ENCODE data around the gene PLXNA4. TPM values are rescaled to one million over a fixed set of nuclear protein-coding genes. Genes with fewer than 3 reads are reported as not detected.

Gene PLXNA4
- total and polyA plus RNA-seq, 2 experiments from 2014 or later, result 1.9 to 4.8 TPM

DNA sequence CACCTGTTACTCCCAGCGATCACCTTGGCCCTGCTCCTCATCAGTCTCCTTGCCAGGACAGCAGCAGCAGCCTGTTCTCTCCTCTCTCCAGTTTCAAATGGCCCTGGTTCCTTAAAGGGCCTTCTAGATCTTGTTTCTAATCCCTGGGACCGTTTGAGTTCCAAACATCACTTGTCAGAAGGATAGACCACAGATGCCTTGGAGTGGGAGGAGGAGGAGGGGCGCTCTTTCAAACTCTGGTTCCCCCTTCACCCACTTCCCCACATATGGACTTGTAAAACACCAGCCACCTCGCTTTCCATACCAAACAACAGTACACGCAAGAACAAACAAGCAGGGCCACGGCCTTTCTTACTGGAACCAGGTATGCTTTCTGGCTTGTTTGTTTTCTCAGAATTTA is 104.8 kb downstream of the PLXNA4 start:
- DNase-seq (ENCODE audit: low spot score), result no peak
- H4K20me1 ChIP-seq (ENCODE audit: insufficient read depth, poor library complexity, severe bottlenecking), result no peaks in the 10 kb centered on the region
- H3K36me3 ChIP-seq (replicated peaks; ENCODE audit: insufficient read depth, low read depth), result no peaks in the 10 kb centered on the region
- 53% methylated on average over 6 of the region's 6 CpGs for WGBS (ENCODE audit: low lambda C conversion rate, missing lambda C conversion rate)
- H3K27ac ChIP-seq, result no peak overlapping the region
- H3K4me2 ChIP-seq, result no peak overlapping the region
- H3K4me1 ChIP-seq (ENCODE audit: insufficient read depth), result peaks cover 12% of the 10 kb centered on the region
- no peaks in the 10 kb centered on the region for H3K79me2 ChIP-seq
- H3K27me3 ChIP-seq, result peaks cover 17% of the 10 kb centered on the region
- no peaks in the 10 kb centered on the region for H3K9me3 ChIP-seq (ENCODE audit: low read depth)
- no peak overlapping the region for H2AFZ ChIP-seq
- TF ChIP-seq, protein P1, sequence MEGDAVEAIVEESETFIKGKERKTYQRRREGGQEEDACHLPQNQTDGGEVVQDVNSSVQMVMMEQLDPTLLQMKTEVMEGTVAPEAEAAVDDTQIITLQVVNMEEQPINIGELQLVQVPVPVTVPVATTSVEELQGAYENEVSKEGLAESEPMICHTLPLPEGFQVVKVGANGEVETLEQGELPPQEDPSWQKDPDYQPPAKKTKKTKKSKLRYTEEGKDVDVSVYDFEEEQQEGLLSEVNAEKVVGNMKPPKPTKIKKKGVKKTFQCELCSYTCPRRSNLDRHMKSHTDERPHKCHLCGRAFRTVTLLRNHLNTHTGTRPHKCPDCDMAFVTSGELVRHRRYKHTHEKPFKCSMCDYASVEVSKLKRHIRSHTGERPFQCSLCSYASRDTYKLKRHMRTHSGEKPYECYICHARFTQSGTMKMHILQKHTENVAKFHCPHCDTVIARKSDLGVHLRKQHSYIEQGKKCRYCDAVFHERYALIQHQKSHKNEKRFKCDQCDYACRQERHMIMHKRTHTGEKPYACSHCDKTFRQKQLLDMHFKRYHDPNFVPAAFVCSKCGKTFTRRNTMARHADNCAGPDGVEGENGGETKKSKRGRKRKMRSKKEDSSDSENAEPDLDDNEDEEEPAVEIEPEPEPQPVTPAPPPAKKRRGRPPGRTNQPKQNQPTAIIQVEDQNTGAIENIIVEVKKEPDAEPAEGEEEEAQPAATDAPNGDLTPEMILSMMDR (IDR thresholded peaks at IDR 0.05; ENCODE audit: poor library complexity), result no peak
- TF ChIP-seq EZH2 (IDR thresholded peaks at IDR 0.05; ENCODE audit: borderline replicate concordance) (no peak), EZH2phosphoT487 (IDR thresholded peaks at IDR 0.05; ENCODE audit: low read depth, severe bottlenecking, unreplicated experiment) (no peak)
- no peak overlapping the region for H3K4me3 ChIP-seq
- no peaks in the 10 kb centered on the region for H3K9me2 ChIP-seq (replicated peaks; ENCODE audit: insufficient read depth)

DNA sequence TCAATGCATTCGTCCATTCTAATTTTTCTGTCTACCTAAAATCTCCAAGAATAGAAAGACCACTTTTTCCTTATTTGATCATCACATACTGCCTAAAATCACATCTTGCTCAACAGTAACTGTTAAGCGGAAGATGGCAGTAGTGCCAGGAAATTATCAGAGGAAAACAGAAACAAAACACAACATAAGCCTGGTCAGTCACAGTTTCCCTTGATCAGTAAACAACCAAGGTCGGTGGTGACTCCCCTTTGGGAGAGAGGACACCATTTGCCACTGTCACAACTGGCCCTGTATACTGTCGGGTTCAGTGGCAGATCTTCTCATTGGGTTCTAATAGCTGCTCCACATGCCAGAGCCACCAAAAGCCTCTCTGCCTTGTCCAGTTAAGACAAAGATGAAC is 106.6 kb downstream of the PLXNA4 start:
- Histone ChIP-seq H3K36me3 (replicated peaks; ENCODE audit: insufficient read depth, low read depth) (no peaks in the 10 kb centered on the region), H3K9me3 (ENCODE audit: low read depth) (no peaks in the 10 kb centered on the region), H2AFZ (no peak overlapping the region), H3K9me2 (replicated peaks; ENCODE audit: insufficient read depth) (no peaks in the 10 kb centered on the region), H4K20me1 (ENCODE audit: insufficient read depth, poor library complexity, severe bottlenecking) (no peaks in the 10 kb centered on the region), H3K4me2 (no peak overlapping the region), H3K4me1 (ENCODE audit: insufficient read depth) (peaks cover 12% of the 10 kb centered on the region), H3K27me3 (no peaks in the 10 kb centered on the region), H3K79me2 (no peaks in the 10 kb centered on the region), H3K4me3 (no peak overlapping the region), H3K27ac (no peak overlapping the region)
- DNase-seq (ENCODE audit: low spot score), result no peak
- 72% methylated on average over 4 of the region's 4 CpGs for WGBS (ENCODE audit: low lambda C conversion rate, missing lambda C conversion rate)
- TF ChIP-seq EZH2 (IDR thresholded peaks at IDR 0.05; ENCODE audit: borderline replicate concordance) (no peak), EZH2phosphoT487 (IDR thresholded peaks at IDR 0.05; ENCODE audit: low read depth, severe bottlenecking, unreplicated experiment) (no peak)
- TF ChIP-seq, protein P1 (IDR thresholded peaks at IDR 0.05; ENCODE audit: poor library complexity), result no peak

DNA sequence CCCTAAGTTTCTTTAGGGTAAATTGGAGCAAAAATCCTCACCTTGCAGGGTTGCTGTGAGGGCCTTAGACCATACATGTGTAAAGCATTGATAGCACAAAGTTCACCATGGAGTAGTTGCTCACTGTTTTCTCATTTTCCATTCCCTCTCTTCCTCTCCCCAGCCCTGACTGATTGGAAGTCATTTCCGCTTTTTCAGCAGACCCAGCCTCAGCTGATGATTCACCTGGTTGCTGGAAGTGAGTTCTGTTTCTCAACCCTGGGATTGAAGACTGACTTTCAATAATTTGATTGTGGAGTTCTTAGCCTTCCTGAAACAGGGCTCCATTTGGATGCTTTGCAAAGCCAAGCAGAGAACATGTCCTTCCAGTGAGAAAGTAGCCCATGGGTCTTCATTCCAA is 107.0 kb downstream of the PLXNA4 start:
- Histone ChIP-seq H3K4me3 (no peak overlapping the region), H3K27me3 (no peaks in the 10 kb centered on the region), H2AFZ (no peak overlapping the region), H4K20me1 (ENCODE audit: insufficient read depth, poor library complexity, severe bottlenecking) (no peaks in the 10 kb centered on the region), H3K36me3 (replicated peaks; ENCODE audit: insufficient read depth, low read depth) (no peaks in the 10 kb centered on the region), H3K9me3 (ENCODE audit: low read depth) (no peaks in the 10 kb centered on the region), H3K4me2 (no peak overlapping the region), H3K9me2 (replicated peaks; ENCODE audit: insufficient read depth) (no peaks in the 10 kb centered on the region), H3K4me1 (ENCODE audit: insufficient read depth) (peaks cover 12% of the 10 kb centered on the region), H3K79me2 (no peaks in the 10 kb centered on the region), H3K27ac (no peak overlapping the region)
- 100% methylated on average over 1 of the region's 1 CpG for WGBS (ENCODE audit: low lambda C conversion rate, missing lambda C conversion rate)
- no peak for TF ChIP-seq EZH2phosphoT487 (IDR thresholded peaks at IDR 0.05; ENCODE audit: low read depth, severe bottlenecking, unreplicated experiment)
- TF ChIP-seq EZH2 (IDR thresholded peaks at IDR 0.05; ENCODE audit: borderline replicate concordance), result no peak
- TF ChIP-seq, protein P1 (IDR thresholded peaks at IDR 0.05; ENCODE audit: poor library complexity), result no peak
- no peak for DNase-seq (ENCODE audit: low spot score)

DNA sequence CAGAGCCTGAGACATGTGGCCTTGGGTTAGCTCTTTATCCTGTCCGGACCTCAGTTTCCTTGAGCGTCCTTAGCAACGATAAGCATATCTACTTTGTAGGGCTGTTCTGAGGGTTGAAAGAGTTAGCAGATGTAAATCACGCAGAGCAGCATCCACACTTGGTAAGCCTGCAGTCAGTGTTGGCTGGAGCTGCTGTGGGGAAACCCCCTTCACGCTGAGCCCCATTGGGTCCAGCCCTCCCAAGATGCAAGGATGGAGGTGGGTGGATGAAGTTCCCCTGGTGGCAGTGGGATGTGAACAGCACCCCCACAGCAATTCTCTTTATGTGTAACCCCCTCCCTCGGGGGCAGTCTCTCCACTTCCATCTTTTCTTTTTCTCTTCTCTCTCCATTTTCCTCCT is 109.9 kb downstream of the PLXNA4 start:
- no peaks in the 10 kb centered on the region for H3K36me3 ChIP-seq (replicated peaks; ENCODE audit: insufficient read depth, low read depth)
- WGBS (ENCODE audit: low lambda C conversion rate, missing lambda C conversion rate), result 90% methylated on average over 6 of the region's 6 CpGs
- TF ChIP-seq EZH2 (IDR thresholded peaks at IDR 0.05; ENCODE audit: borderline replicate concordance) (no peak), EZH2phosphoT487 (IDR thresholded peaks at IDR 0.05; ENCODE audit: low read depth, severe bottlenecking, unreplicated experiment) (no peak)
- TF ChIP-seq, protein P1 (IDR thresholded peaks at IDR 0.05; ENCODE audit: poor library complexity), result no peak

More for the DNA sequence above, 109.9 kb downstream of the PLXNA4 start:
- no peaks in the 10 kb centered on the region for H4K20me1 ChIP-seq (ENCODE audit: insufficient read depth, poor library complexity, severe bottlenecking)
- no peaks in the 10 kb centered on the region for H3K9me3 ChIP-seq (ENCODE audit: low read depth)
- H3K4me2 ChIP-seq, result no peak overlapping the region
- no peak overlapping the region for H3K27ac ChIP-seq
- no peaks in the 10 kb centered on the region for H3K79me2 ChIP-seq
- no peak overlapping the region for H3K4me3 ChIP-seq
- H3K27me3 ChIP-seq, result no peaks in the 10 kb centered on the region
- H3K9me2 ChIP-seq (replicated peaks; ENCODE audit: insufficient read depth), result no peaks in the 10 kb centered on the region
- no peak for DNase-seq (ENCODE audit: low spot score)
- H2AFZ ChIP-seq, result no peak overlapping the region
- H3K4me1 ChIP-seq (ENCODE audit: insufficient read depth), result no peaks in the 10 kb centered on the region

All from hepatocyte (in vitro differentiated cells).